HepG2 (cell line): ENCODE measurements around the gene TMOD3. TPM values are rescaled to one million over a fixed set of nuclear protein-coding genes. Genes with fewer than 3 reads are reported as not detected.

Source experiments
- BORCS8-MEF2B ChIP-seq: sonication (generic); formaldehyde crosslinking; IDR thresholded peaks from 2 replicates; pipeline ENCODE4 v1.8.0; 2022; ENCODE audit warnings: mild to moderate bottlenecking, missing genetic modification reagents
- KLF6 ChIP-seq: IDR thresholded peaks from 2 replicates; pipeline ENCODE4 v1.8.0; 2016; ENCODE audit warnings: missing biosample characterization, missing genetic modification reagents
- RCOR2 ChIP-seq: IDR thresholded peaks from 2 replicates; pipeline ENCODE4 v1.6.1; 2016; ENCODE audit warnings: missing biosample characterization, missing genetic modification reagents
- RORA ChIP-seq: sonication (generic); formaldehyde crosslinking; IDR thresholded peaks from 2 replicates; pipeline ENCODE4 v1.5.0; 2020; ENCODE audit warnings: mild to moderate bottlenecking, missing genetic modification reagents, moderate library complexity
- ZNF225 ChIP-seq: sonication (generic); formaldehyde crosslinking; IDR thresholded peaks from 2 replicates; pipeline ENCODE4 v1.4.0; 2020; ENCODE audit warnings: mild to moderate bottlenecking, missing genetic modification reagents
- ZNF570 ChIP-seq: sonication (generic); formaldehyde crosslinking; IDR thresholded peaks from 2 replicates; pipeline ENCODE4 v1.4.0; 2020; ENCODE audit warnings: mild to moderate bottlenecking, missing genetic modification reagents, borderline replicate concordance
- polyA plus RNA-seq, 8 experiments: library from polyadenylated mRNA; depleted of rRNA in 3 of 8; stranded (reverse) in 7 of 8; unstranded in 1 of 8; fragments of >200 nt; fragmentation: Illumina TruSeq in 4 of 8; extraction: Trizol in 4 of 8; gene quantifications; 2 replicates each; pipeline versions ENCODE4 v1.2.1 to v1.2.3, GENCODE V29; 2011 to 2016; ENCODE audit warnings: low read depth in 4 of 8, missing spikeins in 1 of 8, mixed read lengths in 1 of 8; ENCODE audit not compliant: insufficient read depth in 1 of 8
- total RNA-seq, 5 experiments: library from RNA; depleted of rRNA; stranded (reverse); fragments of >200 nt; fragmentation: Illumina TruSeq; extraction: Trizol; gene quantifications; 2 replicates each; pipeline ENCODE4 v1.2.3, GENCODE V29; 2016; ENCODE audit warnings: low read depth in 1 of 5
- TF ChIP-seq, protein P1 (sequence below): sonication (generic); formaldehyde crosslinking; IDR thresholded peaks from 2 replicates; pipeline ENCODE4 v1.4.0; 2020; ENCODE audit warnings: missing genetic modification reagents, borderline replicate concordance
- TF ChIP-seq, protein P2 (sequence below): sonication (generic); formaldehyde crosslinking; IDR thresholded peaks from 2 replicates; pipeline ENCODE4 v1.5.0; 2020; ENCODE audit warnings: mild to moderate bottlenecking, missing genetic modification reagents
- TF ChIP-seq, protein P3 (sequence below), 2 experiments: sonication (generic) in 1 of 2; formaldehyde crosslinking in 1 of 2; IDR thresholded peaks; 2 replicates each; pipeline versions ENCODE4 v1.4.0 to v1.6.1; 2018 to 2020; ENCODE audit warnings: missing genetic modification reagents in 2 of 2, borderline replicate concordance in 1 of 2, low read depth in 1 of 2, mild to moderate bottlenecking in 1 of 2, missing biosample characterization in 1 of 2
- TF ChIP-seq, protein P4 (sequence below): sonication (generic); formaldehyde crosslinking; IDR thresholded peaks from 2 replicates; pipeline ENCODE4; 2020; ENCODE audit warnings: missing genetic modification reagents, mild to moderate bottlenecking, borderline replicate concordance
- TF ChIP-seq, protein P5 (sequence below): sonication (generic); formaldehyde crosslinking; IDR thresholded peaks from 2 replicates; pipeline ENCODE4 v1.8.0; 2023; ENCODE audit warnings: mild to moderate bottlenecking, missing genetic modification reagents
- TF ChIP-seq, protein P6 (sequence below): sonication (generic); formaldehyde crosslinking; IDR thresholded peaks from 2 replicates; pipeline ENCODE4 v1.5.0; 2020; ENCODE audit warnings: mild to moderate bottlenecking, missing genetic modification reagents

TMOD3 gene
- total and polyA plus RNA-seq, 2 of the 13 experiments (the other 11 are each of a cell fraction or from before 2014, with no cell fraction given): 5.1 to 23.2 TPM

DNA sequence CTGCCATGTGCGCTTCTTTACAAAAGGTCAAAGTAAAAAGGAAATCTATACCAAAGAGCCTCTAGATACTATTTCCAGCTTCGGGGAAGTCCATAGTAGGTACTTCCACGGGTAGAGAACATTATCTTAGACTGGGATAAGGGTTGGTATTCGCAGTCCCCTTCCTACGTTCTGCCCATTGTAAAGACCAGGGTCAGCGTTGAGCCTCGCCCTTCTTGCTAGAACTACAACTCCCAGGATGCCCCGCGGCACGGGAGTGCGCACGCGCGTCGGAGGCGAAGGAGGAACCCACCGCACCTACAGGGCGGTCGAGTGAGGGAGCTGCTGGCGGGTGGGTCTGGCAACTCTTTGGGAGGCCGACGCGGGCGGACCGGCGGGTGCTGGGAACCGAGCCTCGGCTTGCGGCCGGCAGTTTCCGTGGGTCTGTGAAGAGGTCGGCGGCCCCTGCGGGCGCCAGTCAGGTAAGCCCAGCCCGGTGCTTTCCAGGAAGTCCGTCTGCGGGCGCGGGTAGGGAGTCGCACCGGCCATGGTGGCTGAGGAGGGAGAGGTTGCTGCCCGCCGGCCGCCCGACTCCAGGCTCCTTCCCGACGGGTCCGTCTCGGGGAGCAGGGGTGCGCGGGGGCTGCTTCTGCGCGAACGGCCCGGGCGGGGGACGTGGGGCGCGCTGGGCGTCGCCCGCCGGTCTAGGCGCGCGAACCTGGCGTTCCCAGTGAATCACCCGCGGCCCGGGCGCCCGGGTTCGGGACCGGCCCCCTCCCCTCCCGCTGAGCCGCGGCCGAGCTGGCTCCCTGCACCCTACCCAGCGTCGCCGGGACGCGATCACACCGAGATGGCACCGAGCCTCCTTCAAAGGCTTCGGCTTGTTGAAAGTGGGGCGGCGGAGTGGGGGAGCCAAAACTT is at the start of gene TMOD3 (continued):
- TF ChIP-seq, protein P1, sequence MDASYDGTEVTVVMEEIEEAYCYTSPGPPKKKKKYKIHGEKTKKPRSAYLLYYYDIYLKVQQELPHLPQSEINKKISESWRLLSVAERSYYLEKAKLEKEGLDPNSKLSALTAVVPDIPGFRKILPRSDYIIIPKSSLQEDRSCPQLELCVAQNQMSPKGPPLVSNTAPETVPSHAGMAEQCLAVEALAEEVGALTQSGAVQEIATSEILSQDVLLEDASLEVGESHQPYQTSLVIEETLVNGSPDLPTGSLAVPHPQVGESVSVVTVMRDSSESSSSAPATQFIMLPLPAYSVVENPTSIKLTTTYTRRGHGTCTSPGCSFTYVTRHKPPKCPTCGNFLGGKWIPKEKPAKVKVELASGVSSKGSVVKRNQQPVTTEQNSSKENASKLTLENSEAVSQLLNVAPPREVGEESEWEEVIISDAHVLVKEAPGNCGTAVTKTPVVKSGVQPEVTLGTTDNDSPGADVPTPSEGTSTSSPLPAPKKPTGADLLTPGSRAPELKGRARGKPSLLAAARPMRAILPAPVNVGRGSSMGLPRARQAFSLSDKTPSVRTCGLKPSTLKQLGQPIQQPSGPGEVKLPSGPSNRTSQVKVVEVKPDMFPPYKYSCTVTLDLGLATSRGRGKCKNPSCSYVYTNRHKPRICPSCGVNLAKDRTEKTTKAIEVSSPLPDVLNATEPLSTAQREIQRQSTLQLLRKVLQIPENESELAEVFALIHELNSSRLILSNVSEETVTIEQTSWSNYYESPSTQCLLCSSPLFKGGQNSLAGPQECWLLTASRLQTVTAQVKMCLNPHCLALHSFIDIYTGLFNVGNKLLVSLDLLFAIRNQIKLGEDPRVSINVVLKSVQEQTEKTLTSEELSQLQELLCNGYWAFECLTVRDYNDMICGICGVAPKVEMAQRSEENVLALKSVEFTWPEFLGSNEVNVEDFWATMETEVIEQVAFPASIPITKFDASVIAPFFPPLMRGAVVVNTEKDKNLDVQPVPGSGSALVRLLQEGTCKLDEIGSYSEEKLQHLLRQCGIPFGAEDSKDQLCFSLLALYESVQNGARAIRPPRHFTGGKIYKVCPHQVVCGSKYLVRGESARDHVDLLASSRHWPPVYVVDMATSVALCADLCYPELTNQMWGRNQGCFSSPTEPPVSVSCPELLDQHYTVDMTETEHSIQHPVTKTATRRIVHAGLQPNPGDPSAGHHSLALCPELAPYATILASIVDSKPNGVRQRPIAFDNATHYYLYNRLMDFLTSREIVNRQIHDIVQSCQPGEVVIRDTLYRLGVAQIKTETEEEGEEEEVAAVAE (CRISPR knock-in tag): 0 out of 2 replicates have a peak, but pooled peaks have one; percentile 33
- TF ChIP-seq RORA (CRISPR knock-in tag) (no peak), ZNF225 (CRISPR knock-in tag) (no peak), ZNF570 (no peak), RCOR2 (CRISPR knock-in tag) (no peak), KLF6 (CRISPR knock-in tag) (peak; percentile 69; the same call in 1 of the 2 replicates), BORCS8-MEF2B (CRISPR knock-in tag) (peak; percentile 72; the same call in 1 of the 2 replicates)
- TF ChIP-seq, protein P2, sequence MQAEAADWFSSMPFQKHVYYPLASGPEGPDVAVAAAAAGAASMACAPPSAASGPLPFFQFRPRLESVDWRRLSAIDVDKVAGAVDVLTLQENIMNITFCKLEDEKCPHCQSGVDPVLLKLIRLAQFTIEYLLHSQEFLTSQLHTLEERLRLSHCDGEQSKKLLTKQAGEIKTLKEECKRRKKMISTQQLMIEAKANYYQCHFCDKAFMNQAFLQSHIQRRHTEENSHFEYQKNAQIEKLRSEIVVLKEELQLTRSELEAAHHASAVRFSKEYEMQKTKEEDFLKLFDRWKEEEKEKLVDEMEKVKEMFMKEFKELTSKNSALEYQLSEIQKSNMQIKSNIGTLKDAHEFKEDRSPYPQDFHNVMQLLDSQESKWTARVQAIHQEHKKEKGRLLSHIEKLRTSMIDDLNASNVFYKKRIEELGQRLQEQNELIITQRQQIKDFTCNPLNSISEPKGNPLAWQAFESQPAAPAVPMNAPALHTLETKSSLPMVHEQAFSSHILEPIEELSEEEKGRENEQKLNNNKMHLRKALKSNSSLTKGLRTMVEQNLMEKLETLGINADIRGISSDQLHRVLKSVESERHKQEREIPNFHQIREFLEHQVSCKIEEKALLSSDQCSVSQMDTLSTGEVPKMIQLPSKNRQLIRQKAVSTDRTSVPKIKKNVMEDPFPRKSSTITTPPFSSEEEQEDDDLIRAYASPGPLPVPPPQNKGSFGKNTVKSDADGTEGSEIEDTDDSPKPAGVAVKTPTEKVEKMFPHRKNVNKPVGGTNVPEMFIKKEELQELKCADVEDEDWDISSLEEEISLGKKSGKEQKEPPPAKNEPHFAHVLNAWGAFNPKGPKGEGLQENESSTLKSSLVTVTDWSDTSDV (CRISPR knock-in tag): no peak
- TF ChIP-seq, protein P3, sequence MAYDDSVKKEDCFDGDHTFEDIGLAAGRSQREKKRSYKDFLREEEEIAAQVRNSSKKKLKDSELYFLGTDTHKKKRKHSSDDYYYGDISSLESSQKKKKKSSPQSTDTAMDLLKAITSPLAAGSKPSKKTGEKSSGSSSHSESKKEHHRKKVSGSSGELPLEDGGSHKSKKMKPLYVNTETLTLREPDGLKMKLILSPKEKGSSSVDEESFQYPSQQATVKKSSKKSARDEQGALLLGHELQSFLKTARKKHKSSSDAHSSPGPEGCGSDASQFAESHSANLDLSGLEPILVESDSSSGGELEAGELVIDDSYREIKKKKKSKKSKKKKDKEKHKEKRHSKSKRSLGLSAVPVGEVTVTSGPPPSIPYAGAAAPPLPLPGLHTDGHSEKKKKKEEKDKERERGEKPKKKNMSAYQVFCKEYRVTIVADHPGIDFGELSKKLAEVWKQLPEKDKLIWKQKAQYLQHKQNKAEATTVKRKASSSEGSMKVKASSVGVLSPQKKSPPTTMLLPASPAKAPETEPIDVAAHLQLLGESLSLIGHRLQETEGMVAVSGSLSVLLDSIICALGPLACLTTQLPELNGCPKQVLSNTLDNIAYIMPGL (CRISPR knock-in tag; IDR thresholded peaks at IDR 0.05; ENCODE audit: borderline replicate concordance in 1 of 2, low read depth in 1 of 2): peak; percentile 74 to 76; a peak in 3 of 4 replicates
- TF ChIP-seq, protein P4, sequence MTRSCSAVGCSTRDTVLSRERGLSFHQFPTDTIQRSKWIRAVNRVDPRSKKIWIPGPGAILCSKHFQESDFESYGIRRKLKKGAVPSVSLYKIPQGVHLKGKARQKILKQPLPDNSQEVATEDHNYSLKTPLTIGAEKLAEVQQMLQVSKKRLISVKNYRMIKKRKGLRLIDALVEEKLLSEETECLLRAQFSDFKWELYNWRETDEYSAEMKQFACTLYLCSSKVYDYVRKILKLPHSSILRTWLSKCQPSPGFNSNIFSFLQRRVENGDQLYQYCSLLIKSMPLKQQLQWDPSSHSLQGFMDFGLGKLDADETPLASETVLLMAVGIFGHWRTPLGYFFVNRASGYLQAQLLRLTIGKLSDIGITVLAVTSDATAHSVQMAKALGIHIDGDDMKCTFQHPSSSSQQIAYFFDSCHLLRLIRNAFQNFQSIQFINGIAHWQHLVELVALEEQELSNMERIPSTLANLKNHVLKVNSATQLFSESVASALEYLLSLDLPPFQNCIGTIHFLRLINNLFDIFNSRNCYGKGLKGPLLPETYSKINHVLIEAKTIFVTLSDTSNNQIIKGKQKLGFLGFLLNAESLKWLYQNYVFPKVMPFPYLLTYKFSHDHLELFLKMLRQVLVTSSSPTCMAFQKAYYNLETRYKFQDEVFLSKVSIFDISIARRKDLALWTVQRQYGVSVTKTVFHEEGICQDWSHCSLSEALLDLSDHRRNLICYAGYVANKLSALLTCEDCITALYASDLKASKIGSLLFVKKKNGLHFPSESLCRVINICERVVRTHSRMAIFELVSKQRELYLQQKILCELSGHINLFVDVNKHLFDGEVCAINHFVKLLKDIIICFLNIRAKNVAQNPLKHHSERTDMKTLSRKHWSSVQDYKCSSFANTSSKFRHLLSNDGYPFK (CRISPR knock-in tag): no peak; the same call in 1 of the 2 replicates
- TF ChIP-seq, protein P5, sequence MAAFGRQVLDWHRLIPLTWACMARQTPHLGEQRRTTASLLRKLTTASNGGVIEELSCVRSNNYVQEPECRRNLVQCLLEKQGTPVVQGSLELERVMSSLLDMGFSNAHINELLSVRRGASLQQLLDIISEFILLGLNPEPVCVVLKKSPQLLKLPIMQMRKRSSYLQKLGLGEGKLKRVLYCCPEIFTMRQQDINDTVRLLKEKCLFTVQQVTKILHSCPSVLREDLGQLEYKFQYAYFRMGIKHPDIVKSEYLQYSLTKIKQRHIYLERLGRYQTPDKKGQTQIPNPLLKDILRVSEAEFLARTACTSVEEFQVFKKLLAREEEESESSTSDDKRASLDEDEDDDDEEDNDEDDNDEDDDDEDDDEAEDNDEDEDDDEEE (CRISPR knock-in tag): no peak
- TF ChIP-seq, protein P6, sequence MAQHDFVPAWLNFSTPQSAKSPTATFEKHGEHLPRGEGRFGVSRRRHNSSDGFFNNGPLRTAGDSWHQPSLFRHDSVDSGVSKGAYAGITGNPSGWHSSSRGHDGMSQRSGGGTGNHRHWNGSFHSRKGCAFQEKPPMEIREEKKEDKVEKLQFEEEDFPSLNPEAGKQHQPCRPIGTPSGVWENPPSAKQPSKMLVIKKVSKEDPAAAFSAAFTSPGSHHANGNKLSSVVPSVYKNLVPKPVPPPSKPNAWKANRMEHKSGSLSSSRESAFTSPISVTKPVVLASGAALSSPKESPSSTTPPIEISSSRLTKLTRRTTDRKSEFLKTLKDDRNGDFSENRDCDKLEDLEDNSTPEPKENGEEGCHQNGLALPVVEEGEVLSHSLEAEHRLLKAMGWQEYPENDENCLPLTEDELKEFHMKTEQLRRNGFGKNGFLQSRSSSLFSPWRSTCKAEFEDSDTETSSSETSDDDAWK (CRISPR knock-in tag): no peak
